Activated CD8-positive, alpha-beta T cell treated with anti-CD3 and anti-CD28 coated beads for 36 hours (primary cell): ENCODE results near the gene SYK. TPM values are rescaled to one million over a fixed set of nuclear protein-coding genes. Genes with fewer than 3 reads are reported as not detected.

Experiments used
- ATAC-seq: fragments of 200-7000 bp; cut with Tn5 transposase; one replicate; pipeline ENCODE4 v1.10.0; 2021; ENCODE audit warnings: mild to moderate bottlenecking, moderate library complexity
- CTCF ChIA-PET: fragments of 350-600 bp; sonication (Branson Sonifier 250); formaldehyde crosslinking; loops from one replicate; lab custom pipeline; 2021; ENCODE audit warnings: antibody characterized with exemption; lab: Charles Lee
- POLR2A ChIA-PET: fragments of 350-600 bp; sonication (Branson Sonifier 250); formaldehyde crosslinking; loops from one replicate; lab custom pipeline; 2021; ENCODE audit warnings: antibody characterized with exemption; lab: Charles Lee
- DNase-seq: peaks from one replicate; pipeline ENCODE4 v3.0.0-alpha.2; 2020
- H3K27ac Mint-ChIP-seq: one replicate; pipeline ENCODE4 v1.8.0; 2021; ENCODE audit warnings: mild to moderate bottlenecking, mixed read lengths
- H3K27me3 Mint-ChIP-seq: one replicate; pipeline ENCODE4 v1.8.0; 2021; ENCODE audit warnings: mixed read lengths
- H3K36me3 Mint-ChIP-seq: one replicate; pipeline ENCODE4 v1.8.0; 2021; ENCODE audit warnings: low read depth, mixed read lengths
- H3K4me1 Mint-ChIP-seq: one replicate; pipeline ENCODE4 v1.8.0; 2021; ENCODE audit warnings: low read depth, mixed read lengths
- H3K4me3 Mint-ChIP-seq: one replicate; pipeline ENCODE4 v1.8.0; 2021; ENCODE audit warnings: mild to moderate bottlenecking, moderate library complexity, mixed read lengths
- H3K9me3 Mint-ChIP-seq: one replicate; pipeline ENCODE4 v1.8.0; 2021; ENCODE audit warnings: mixed read lengths
- CTCF ChIP-seq: fragments of 200-600 bp; IDR thresholded peaks from one replicate; pipeline ENCODE4 v1.8.0; 2022; ENCODE audit warnings: antibody characterized with exemption, mild to moderate bottlenecking
- intact Hi-C: fragments of 100-400 bp; cut with micrococcal nuclease; formaldehyde crosslinking; loops from one replicate; pipeline ENCODE4 v1.10.0; 2022
- total RNA-seq, 2 experiments: library from RNA; stranded (reverse); gene quantifications; one replicate each; pipeline ENCODE4 v1.2.3, GENCODE V29; 2021

SYK gene
- total RNA-seq, 2 experiments from 2014 or later, result 0.20 to 0.56 TPM

DNA sequence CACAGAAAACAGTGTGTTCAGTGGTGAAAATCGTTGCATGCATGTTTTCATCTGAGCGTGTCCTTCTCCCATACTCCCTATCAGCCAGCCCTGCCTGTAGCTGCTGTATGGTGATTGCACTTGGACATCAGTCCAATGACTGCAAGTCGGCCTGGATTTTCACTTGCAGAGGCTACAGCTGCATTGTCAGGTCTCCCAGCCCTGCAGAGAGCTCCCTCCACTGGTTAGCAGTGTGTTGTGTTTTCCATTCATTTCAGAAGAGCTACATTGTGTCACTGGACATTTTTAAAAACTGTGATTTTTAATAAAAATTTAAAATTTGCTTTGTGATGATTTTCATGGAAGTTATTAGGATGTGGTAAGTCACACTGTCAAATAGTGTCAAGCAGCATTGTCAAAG, 96.6 kb downstream of the SYK start:
- intact Hi-C loops, result no loop called here
- Mint-ChIP-seq H3K27ac (no peak overlapping the region), H3K27me3 (no peaks in the 10 kb centered on the region), H3K9me3 (no peaks in the 10 kb centered on the region), H3K36me3 (no peaks in the 10 kb centered on the region), H3K4me3 (no peak overlapping the region), H3K4me1 (no peaks in the 10 kb centered on the region)
- POLR2A ChIA-PET, result no interaction called here
- CTCF ChIA-PET, result interaction anchor here (0.9 to 2.8 kb wide), 2 partner anchors 14 to 17 kb away, joined by 3 to 8 read pairs; no protein-coding TSS in a partner anchor
- no peak for TF ChIP-seq CTCF
- no peak for ATAC-seq
- DNase-seq, result no peak

GRCh38 chr9:90899287-90899686, 97.7 kb downstream of the SYK start:
- no peak for TF ChIP-seq CTCF
- H3K9me3 Mint-ChIP-seq, result no peaks in the 10 kb centered on the region
- no peak overlapping the region for H3K27ac Mint-ChIP-seq
- POLR2A ChIA-PET, result no interaction called here
- H3K36me3 Mint-ChIP-seq, result no peaks in the 10 kb centered on the region
- H3K27me3 Mint-ChIP-seq, result no peaks in the 10 kb centered on the region
- no peak for DNase-seq
- CTCF ChIA-PET, result no interaction called here
- no peaks in the 10 kb centered on the region for H3K4me1 Mint-ChIP-seq
- intact Hi-C loops, result no loop called here
- no peak for ATAC-seq
- H3K4me3 Mint-ChIP-seq, result no peak overlapping the region

- POLR2A ChIA-PET, result no interaction called here
Observed at GRCh38 chr9:90900130-90900529, 98.5 kb downstream of the SYK start.

DNA sequence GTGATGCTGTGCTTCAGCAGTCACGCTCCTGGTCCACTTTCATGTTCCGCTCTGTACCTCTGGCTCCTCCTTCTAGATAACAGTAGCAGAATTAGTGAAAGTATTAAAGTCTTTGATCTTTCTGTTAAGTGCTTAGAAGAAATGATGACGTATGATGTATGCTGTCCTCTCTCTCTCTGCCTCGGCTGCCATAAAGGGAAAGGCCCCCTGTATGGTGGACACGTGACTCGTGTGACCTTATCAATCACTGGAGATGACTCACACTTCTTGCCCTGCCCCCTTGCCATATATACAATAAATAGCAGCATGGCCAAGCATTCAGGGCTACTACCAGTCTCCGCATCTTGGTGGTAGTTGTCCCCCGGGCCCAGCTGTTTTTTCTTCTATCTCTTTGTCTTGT, 100.3 kb downstream of the SYK start:
- Mint-ChIP-seq H3K4me3 (no peak overlapping the region), H3K4me1 (no peaks in the 10 kb centered on the region), H3K27me3 (no peaks in the 10 kb centered on the region), H3K27ac (no peak overlapping the region), H3K36me3 (no peaks in the 10 kb centered on the region), H3K9me3 (no peaks in the 10 kb centered on the region)
- CTCF ChIA-PET, result no interaction called here
- intact Hi-C loops, result no loop called here
- no peak for TF ChIP-seq CTCF
- POLR2A ChIA-PET, result no interaction called here
- DNase-seq (peak; percentile 25), ATAC-seq (peak; percentile 39)

More at GRCh38 chr9:90900130-90900529, 98.5 kb downstream of the SYK start:
- no peak overlapping the region for H3K27ac Mint-ChIP-seq
- CTCF ChIA-PET, result interaction anchor here (1.4 kb wide), 1 partner anchor 15 kb away, joined by 3 read pairs; no protein-coding TSS in a partner anchor
- intact Hi-C loops, result no loop called here
- TF ChIP-seq CTCF, result no peak
- no peak overlapping the region for H3K4me3 Mint-ChIP-seq
- no peaks in the 10 kb centered on the region for H3K36me3 Mint-ChIP-seq
- H3K9me3 Mint-ChIP-seq, result no peaks in the 10 kb centered on the region
- no peak for ATAC-seq
- no peaks in the 10 kb centered on the region for H3K4me1 Mint-ChIP-seq
- no peaks in the 10 kb centered on the region for H3K27me3 Mint-ChIP-seq
- DNase-seq, result no peak

DNA sequence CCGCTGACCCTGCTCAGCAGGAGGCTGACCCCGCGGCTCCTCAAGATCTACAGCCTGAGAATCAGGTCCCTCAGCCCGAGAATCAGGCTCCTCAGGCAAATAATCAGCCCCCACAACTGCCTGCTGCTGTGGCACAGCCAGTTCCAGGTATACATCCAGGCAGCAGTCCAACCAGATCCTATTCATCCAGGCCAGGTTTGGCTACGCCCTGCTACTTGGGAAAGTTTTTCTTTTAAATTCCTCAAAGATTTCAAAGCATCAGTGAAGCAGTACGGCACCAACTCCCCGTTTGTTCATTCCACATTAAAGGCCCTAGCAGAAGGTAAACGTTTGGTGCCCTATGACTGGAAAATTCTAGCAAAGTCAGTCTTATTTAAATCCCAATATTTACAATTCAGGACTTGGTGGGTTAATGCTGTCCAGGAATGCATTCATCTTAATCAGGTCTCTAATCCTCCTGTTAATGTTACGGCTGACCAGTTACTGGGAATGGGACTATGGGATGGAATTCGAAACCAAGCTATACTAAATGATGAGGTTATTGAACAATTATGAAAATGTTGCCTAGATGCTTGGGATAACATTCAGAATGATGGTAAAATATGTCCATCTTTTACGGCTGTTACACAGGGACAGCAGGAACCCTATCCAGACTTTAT, 102.3 kb downstream of the SYK start:
- no peak for TF ChIP-seq CTCF
- no peaks in the 10 kb centered on the region for H3K27me3 Mint-ChIP-seq

More for the DNA sequence above, 102.3 kb downstream of the SYK start:
- ATAC-seq (no peak), DNase-seq (no peak)
- intact Hi-C loops, result no loop called here
- CTCF ChIA-PET, result no interaction called here
- H3K4me1 Mint-ChIP-seq, result no peaks in the 10 kb centered on the region
- no peaks in the 10 kb centered on the region for H3K9me3 Mint-ChIP-seq
- H3K4me3 Mint-ChIP-seq, result no peak overlapping the region
- POLR2A ChIA-PET, result no interaction called here
- no peaks in the 10 kb centered on the region for H3K36me3 Mint-ChIP-seq
- no peak overlapping the region for H3K27ac Mint-ChIP-seq
